Measurements from ENCODE around the gene MANSC1. TPM values are rescaled to one million over a fixed set of nuclear protein-coding genes. Genes with fewer than 3 reads are reported as not detected.

MANSC1 gene
- total and polyA plus RNA-seq, 2 of the 13 experiments (the other 11 are each of a cell fraction or from before 2014, with no cell fraction given) = 1.9 to 4.2 TPM

DNA sequence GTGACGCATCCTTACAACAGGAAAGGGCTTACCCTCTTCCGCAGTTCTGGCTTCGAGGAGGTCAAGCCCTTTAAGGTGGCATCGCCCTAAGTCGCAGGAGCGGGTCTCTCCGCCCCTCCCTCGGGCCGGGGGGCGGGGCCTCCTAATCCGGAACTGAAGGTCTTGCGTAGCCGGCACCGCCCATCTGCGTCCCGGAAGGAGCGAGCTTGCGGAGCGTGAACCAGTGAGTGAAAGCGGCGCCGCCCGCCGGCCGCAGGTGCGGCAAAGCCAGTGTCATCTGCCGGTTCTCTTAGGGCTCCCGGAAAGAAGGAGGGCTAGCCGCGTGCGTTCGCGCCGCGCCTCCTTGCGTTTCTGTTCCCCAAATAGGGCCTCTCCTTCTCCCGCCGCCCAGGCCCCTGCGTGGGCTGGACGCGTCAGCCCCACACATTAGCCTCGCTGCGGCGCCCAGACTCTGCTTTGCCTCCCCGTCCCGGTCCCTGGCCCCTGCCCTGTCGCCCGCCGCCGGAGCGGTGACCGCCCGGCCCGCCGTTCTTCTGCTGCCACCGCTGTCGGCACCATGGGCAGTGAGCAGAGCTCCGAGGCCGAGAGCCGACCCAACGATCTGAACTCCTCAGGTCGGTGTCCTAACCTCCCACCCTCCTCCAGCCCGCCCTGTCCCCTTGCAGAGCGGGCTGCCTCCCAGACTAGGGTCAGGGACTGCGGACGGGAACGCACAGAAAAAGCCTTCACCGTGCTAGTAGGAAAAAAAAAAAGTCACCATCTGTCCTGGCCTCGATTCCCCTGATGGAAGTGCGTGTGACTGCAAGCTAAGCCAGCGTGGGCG lies 7.1 kb upstream of the MANSC1 start, which contains the start of gene BORCS5 (continued):
- no peak; the same call in 1 of the 2 replicates for TF ChIP-seq SRY (CRISPR knock-in tag; IDR thresholded peaks at IDR 0.05)
- TF ChIP-seq, protein P1, sequence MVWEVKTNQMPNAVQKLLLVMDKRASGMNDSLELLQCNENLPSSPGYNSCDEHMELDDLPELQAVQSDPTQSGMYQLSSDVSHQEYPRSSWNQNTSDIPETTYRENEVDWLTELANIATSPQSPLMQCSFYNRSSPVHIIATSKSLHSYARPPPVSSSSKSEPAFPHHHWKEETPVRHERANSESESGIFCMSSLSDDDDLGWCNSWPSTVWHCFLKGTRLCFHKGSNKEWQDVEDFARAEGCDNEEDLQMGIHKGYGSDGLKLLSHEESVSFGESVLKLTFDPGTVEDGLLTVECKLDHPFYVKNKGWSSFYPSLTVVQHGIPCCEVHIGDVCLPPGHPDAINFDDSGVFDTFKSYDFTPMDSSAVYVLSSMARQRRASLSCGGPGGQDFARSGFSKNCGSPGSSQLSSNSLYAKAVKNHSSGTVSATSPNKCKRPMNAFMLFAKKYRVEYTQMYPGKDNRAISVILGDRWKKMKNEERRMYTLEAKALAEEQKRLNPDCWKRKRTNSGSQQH (CRISPR knock-in tag; IDR thresholded peaks at IDR 0.05; ENCODE audit: low read depth) = 0 out of 2 replicates have a peak, but pooled peaks have one; percentile 32
- no peak for TF ChIP-seq ZFYVE20 (CRISPR knock-in tag; IDR thresholded peaks at IDR 0.05; ENCODE audit: borderline replicate concordance, low read depth)
- TF ChIP-seq, protein P2, sequence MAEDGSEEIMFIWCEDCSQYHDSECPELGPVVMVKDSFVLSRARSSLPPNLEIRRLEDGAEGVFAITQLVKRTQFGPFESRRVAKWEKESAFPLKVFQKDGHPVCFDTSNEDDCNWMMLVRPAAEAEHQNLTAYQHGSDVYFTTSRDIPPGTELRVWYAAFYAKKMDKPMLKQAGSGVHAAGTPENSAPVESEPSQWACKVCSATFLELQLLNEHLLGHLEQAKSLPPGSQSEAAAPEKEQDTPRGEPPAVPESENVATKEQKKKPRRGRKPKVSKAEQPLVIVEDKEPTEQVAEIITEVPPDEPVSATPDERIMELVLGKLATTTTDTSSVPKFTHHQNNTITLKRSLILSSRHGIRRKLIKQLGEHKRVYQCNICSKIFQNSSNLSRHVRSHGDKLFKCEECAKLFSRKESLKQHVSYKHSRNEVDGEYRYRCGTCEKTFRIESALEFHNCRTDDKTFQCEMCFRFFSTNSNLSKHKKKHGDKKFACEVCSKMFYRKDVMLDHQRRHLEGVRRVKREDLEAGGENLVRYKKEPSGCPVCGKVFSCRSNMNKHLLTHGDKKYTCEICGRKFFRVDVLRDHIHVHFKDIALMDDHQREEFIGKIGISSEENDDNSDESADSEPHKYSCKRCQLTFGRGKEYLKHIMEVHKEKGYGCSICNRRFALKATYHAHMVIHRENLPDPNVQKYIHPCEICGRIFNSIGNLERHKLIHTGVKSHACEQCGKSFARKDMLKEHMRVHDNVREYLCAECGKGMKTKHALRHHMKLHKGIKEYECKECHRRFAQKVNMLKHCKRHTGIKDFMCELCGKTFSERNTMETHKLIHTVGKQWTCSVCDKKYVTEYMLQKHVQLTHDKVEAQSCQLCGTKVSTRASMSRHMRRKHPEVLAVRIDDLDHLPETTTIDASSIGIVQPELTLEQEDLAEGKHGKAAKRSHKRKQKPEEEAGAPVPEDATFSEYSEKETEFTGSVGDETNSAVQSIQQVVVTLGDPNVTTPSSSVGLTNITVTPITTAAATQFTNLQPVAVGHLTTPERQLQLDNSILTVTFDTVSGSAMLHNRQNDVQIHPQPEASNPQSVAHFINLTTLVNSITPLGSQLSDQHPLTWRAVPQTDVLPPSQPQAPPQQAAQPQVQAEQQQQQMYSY (CRISPR knock-in tag; IDR thresholded peaks at IDR 0.05) = no peak
- TF ChIP-seq CBX5 (CRISPR knock-in tag; IDR thresholded peaks at IDR 0.05; ENCODE audit: borderline replicate concordance) = peak; percentile 47; the same call in 1 of the 2 replicates
- TF ChIP-seq, protein P3, sequence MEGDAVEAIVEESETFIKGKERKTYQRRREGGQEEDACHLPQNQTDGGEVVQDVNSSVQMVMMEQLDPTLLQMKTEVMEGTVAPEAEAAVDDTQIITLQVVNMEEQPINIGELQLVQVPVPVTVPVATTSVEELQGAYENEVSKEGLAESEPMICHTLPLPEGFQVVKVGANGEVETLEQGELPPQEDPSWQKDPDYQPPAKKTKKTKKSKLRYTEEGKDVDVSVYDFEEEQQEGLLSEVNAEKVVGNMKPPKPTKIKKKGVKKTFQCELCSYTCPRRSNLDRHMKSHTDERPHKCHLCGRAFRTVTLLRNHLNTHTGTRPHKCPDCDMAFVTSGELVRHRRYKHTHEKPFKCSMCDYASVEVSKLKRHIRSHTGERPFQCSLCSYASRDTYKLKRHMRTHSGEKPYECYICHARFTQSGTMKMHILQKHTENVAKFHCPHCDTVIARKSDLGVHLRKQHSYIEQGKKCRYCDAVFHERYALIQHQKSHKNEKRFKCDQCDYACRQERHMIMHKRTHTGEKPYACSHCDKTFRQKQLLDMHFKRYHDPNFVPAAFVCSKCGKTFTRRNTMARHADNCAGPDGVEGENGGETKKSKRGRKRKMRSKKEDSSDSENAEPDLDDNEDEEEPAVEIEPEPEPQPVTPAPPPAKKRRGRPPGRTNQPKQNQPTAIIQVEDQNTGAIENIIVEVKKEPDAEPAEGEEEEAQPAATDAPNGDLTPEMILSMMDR (CRISPR knock-in tag; IDR thresholded peaks at IDR 0.05) = peak; percentile 77
- TF ChIP-seq, protein P4, sequence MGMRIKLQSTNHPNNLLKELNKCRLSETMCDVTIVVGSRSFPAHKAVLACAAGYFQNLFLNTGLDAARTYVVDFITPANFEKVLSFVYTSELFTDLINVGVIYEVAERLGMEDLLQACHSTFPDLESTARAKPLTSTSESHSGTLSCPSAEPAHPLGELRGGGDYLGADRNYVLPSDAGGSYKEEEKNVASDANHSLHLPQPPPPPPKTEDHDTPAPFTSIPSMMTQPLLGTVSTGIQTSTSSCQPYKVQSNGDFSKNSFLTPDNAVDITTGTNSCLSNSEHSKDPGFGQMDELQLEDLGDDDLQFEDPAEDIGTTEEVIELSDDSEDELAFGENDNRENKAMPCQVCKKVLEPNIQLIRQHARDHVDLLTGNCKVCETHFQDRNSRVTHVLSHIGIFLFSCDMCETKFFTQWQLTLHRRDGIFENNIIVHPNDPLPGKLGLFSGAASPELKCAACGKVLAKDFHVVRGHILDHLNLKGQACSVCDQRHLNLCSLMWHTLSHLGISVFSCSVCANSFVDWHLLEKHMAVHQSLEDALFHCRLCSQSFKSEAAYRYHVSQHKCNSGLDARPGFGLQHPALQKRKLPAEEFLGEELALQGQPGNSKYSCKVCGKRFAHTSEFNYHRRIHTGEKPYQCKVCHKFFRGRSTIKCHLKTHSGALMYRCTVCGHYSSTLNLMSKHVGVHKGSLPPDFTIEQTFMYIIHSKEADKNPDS (CRISPR knock-in tag; IDR thresholded peaks at IDR 0.05) = no peak
- TF ChIP-seq, protein P5, sequence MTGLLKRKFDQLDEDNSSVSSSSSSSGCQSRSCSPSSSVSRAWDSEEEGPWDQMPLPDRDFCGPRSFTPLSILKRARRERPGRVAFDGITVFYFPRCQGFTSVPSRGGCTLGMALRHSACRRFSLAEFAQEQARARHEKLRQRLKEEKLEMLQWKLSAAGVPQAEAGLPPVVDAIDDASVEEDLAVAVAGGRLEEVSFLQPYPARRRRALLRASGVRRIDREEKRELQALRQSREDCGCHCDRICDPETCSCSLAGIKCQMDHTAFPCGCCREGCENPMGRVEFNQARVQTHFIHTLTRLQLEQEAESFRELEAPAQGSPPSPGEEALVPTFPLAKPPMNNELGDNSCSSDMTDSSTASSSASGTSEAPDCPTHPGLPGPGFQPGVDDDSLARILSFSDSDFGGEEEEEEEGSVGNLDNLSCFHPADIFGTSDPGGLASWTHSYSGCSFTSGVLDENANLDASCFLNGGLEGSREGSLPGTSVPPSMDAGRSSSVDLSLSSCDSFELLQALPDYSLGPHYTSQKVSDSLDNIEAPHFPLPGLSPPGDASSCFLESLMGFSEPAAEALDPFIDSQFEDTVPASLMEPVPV (CRISPR knock-in tag; IDR thresholded peaks at IDR 0.05) = no peak; the same call in 1 of the 2 replicates
- no peak; the same call in 1 of the 2 replicates for TF ChIP-seq ZNF205 (CRISPR knock-in tag; IDR thresholded peaks at IDR 0.05)
- TF ChIP-seq, protein P6, sequence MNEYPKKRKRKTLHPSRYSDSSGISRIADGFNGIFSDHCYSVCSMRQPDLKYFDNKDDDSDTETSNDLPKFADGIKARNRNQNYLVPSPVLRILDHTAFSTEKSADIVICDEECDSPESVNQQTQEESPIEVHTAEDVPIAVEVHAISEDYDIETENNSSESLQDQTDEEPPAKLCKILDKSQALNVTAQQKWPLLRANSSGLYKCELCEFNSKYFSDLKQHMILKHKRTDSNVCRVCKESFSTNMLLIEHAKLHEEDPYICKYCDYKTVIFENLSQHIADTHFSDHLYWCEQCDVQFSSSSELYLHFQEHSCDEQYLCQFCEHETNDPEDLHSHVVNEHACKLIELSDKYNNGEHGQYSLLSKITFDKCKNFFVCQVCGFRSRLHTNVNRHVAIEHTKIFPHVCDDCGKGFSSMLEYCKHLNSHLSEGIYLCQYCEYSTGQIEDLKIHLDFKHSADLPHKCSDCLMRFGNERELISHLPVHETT (CRISPR knock-in tag; conservative IDR thresholded peaks at IDR 0.05) = no peak; the same call in 1 of the 2 replicates
- TF ChIP-seq NR2F2 (IDR thresholded peaks at IDR 0.05; ENCODE audit: borderline replicate concordance, low read depth) = peak; percentile 15; the same call in 1 of the 2 replicates
- TF ChIP-seq ZBTB21 (CRISPR knock-in tag; IDR thresholded peaks at IDR 0.05) = peak; percentile 37; the same call in 1 of the 2 replicates
- TF ChIP-seq, protein P7, sequence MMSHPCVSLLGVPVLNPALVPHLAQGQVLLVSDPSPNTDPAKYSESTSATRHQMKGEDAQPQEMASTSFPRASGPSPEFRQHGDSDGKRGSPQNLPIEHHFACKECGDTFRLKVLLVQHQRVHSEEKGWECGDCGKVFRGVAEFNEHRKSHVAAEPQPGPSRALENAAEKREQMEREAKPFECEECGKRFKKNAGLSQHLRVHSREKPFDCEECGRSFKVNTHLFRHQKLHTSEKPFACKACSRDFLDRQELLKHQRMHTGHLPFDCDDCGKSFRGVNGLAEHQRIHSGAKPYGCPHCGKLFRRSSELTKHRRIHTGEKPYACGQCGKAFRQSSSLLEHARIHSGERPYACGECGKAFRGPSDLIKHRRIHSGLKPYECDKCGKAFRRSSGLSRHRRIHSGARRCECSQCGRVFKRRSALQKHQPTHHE (CRISPR knock-in tag; IDR thresholded peaks at IDR 0.05; ENCODE audit: borderline replicate concordance) = no peak

All from HepG2 (cell line).